ENCODE measurements around the gene HTR6.

GRCh38 chr1:19616489-19616888, 48.2 kb upstream of the HTR6 start:
- TF ChIP-seq, protein P1, sequence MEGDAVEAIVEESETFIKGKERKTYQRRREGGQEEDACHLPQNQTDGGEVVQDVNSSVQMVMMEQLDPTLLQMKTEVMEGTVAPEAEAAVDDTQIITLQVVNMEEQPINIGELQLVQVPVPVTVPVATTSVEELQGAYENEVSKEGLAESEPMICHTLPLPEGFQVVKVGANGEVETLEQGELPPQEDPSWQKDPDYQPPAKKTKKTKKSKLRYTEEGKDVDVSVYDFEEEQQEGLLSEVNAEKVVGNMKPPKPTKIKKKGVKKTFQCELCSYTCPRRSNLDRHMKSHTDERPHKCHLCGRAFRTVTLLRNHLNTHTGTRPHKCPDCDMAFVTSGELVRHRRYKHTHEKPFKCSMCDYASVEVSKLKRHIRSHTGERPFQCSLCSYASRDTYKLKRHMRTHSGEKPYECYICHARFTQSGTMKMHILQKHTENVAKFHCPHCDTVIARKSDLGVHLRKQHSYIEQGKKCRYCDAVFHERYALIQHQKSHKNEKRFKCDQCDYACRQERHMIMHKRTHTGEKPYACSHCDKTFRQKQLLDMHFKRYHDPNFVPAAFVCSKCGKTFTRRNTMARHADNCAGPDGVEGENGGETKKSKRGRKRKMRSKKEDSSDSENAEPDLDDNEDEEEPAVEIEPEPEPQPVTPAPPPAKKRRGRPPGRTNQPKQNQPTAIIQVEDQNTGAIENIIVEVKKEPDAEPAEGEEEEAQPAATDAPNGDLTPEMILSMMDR (conservative IDR thresholded peaks at IDR 0.05), result no peak
- no peak for TF ChIP-seq EZH2 (IDR thresholded peaks at IDR 0.05; ENCODE audit: low read depth)

Measured in PC-9 (cell line).